ENCODE measurements around the gene MOCS3. TPM values are rescaled to one million over a fixed set of nuclear protein-coding genes. Genes with fewer than 3 reads are reported as not detected.

Gene MOCS3
- total RNA-seq, 6 donors from 2014 or later = 1.6 to 5.3 (median 4.4) TPM

DNA sequence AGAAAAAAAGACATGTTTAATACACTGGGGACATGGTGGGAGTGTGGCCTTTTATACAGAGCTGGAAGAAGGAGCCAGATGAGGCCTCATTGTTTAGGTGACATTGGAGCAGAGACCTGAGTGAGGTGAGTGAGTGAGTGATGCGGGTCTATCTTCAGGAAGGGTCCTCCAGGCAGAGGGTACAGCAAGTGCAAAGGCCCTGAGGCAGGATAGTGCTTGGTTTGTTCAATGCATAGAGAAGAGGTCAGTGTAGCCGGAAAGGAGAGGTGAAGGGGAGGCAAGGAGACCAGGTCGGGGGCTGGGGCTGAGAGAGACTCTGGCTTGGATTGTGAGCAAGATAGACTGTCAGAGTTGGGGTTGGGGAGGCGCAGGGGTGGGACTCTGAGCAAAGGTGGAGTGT lies 40.7 kb downstream of the MOCS3 start:
- H3K9me3 ChIP-seq = no peaks in the 10 kb centered on the region
- DNase-seq (no peak), ATAC-seq (ENCODE audit: low FRiP score in 2 of 2) (no peak)
- WGBS, 2 donors = 84 to 87% methylated on average over 4 of the region's 4 CpGs
- H3K4me3 ChIP-seq = no peak overlapping the region
- no peak overlapping the region for H3K27ac ChIP-seq
- no peaks in the 10 kb centered on the region for H3K36me3 ChIP-seq
- no peaks in the 10 kb centered on the region for H3K4me1 ChIP-seq
- TF ChIP-seq POLR2AphosphoS5 (IDR thresholded peaks at IDR 0.05) (no peak), POLR2A (IDR thresholded peaks at IDR 0.05) (no peak)
- TF ChIP-seq, protein P1, sequence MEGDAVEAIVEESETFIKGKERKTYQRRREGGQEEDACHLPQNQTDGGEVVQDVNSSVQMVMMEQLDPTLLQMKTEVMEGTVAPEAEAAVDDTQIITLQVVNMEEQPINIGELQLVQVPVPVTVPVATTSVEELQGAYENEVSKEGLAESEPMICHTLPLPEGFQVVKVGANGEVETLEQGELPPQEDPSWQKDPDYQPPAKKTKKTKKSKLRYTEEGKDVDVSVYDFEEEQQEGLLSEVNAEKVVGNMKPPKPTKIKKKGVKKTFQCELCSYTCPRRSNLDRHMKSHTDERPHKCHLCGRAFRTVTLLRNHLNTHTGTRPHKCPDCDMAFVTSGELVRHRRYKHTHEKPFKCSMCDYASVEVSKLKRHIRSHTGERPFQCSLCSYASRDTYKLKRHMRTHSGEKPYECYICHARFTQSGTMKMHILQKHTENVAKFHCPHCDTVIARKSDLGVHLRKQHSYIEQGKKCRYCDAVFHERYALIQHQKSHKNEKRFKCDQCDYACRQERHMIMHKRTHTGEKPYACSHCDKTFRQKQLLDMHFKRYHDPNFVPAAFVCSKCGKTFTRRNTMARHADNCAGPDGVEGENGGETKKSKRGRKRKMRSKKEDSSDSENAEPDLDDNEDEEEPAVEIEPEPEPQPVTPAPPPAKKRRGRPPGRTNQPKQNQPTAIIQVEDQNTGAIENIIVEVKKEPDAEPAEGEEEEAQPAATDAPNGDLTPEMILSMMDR (IDR thresholded peaks at IDR 0.05) = no peak
- H3K27me3 ChIP-seq = no peaks in the 10 kb centered on the region

DNA sequence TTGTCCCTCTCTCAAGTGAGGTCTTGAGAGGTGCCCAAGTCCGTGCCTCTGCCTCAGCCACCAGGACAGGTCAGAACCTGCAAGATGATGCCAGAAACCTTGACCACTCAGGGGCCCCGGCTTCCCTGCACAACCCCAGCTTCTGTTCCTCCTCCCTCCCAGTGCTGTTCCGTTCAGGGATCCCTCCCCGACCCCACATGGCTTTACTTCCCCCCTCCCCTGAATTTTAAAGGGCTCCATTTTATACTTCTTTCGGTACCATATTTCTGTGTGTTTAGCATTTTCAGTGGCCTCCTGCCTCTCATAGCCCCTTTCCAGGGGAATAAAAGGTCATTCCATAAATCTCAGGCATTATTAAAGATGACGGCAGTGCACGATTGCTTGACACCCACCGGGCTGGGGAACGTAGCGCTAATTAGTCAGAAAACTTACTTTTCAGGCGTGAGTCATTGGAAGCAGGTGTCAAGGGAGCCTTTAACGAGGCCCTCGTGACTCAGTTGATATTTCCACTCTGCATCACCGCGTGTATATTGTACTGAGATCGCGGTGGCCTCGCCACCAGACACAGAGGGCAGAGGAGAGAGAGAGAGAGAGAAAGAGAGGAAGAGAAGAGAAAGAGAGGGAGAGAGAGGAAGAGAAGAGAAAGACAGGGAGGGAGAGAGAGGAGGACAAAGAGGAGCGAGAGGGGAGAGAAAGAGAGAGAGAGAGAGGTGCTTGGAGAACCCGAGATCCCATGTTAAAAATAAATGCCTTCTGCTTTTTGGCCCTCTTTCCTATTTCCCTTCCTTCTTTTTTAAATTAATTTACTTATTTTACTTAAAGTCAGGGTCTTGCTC lies 43.0 kb downstream of the MOCS3 start:
- TF ChIP-seq, protein P1 (IDR thresholded peaks at IDR 0.05) = no peak
- no peak for TF ChIP-seq POLR2AphosphoS5 (IDR thresholded peaks at IDR 0.05)
- no peak for TF ChIP-seq POLR2A (IDR thresholded peaks at IDR 0.05)
- TF ChIP-seq EP300 (IDR thresholded peaks at IDR 0.05) = no peak
- 78 to 83% methylated on average over 20 of the region's 20 CpGs for WGBS, 2 donors
- H3K4me1 ChIP-seq = no peaks in the 10 kb centered on the region
- no peak overlapping the region for H3K4me3 ChIP-seq
- H3K27me3 ChIP-seq = no peaks in the 10 kb centered on the region
- no peaks in the 10 kb centered on the region for H3K36me3 ChIP-seq
- no peak for DNase-seq
- H3K9me3 ChIP-seq = no peaks in the 10 kb centered on the region
- no peak overlapping the region for H3K27ac ChIP-seq
- ATAC-seq (ENCODE audit: low FRiP score in 2 of 2) = no peak

DNA sequence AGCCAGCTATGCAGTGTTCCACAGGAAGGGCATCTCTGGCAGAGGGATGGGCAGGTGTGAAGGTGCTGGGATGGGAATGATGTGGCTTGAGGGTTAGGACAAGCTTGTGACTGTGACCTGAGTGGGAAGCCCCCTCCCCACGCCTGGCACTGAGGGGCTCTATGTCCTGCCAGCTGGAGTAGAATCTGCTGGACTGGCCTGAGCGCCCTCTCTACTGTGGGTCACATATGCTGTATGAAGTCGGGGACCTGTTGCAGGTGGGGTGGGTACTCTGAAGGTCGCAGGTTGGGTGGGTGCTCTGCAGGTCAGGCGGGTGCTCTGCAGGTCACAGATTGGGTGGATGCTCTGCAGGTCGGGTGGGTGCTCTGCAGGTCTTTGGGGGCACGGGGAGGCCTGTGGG lies 44.0 kb downstream of the MOCS3 start:
- Histone ChIP-seq H3K4me1 (no peaks in the 10 kb centered on the region), H3K9me3 (no peaks in the 10 kb centered on the region), H3K27ac (no peak overlapping the region), H3K27me3 (no peaks in the 10 kb centered on the region), H3K4me3 (no peak overlapping the region), H3K36me3 (no peaks in the 10 kb centered on the region)
- DNase-seq (no peak), ATAC-seq (ENCODE audit: low FRiP score in 2 of 2) (no peak)
- TF ChIP-seq EP300 (IDR thresholded peaks at IDR 0.05) (no peak), POLR2AphosphoS5 (IDR thresholded peaks at IDR 0.05) (no peak), POLR2A (IDR thresholded peaks at IDR 0.05) (no peak)
- TF ChIP-seq, protein P1 (IDR thresholded peaks at IDR 0.05) = no peak
- 56 to 71% methylated on average over 1 to 7 of the region's 7 CpGs for WGBS, 2 donors

GRCh38 chr20:51003753-51004152 lies 45.1 kb downstream of the MOCS3 start:
- 79 to 81% methylated on average over 21 of the region's 21 CpGs for WGBS, 2 donors
- Histone ChIP-seq H3K9me3 (no peaks in the 10 kb centered on the region), H3K4me1 (no peaks in the 10 kb centered on the region), H3K36me3 (no peaks in the 10 kb centered on the region), H3K27me3 (no peaks in the 10 kb centered on the region), H3K27ac (no peak overlapping the region), H3K4me3 (no peak overlapping the region)
- ATAC-seq (ENCODE audit: low FRiP score in 2 of 2) (no peak), DNase-seq (no peak)
- TF ChIP-seq, protein P1 (IDR thresholded peaks at IDR 0.05) = no peak
- TF ChIP-seq EP300 (IDR thresholded peaks at IDR 0.05) = no peak
- no peak for TF ChIP-seq POLR2A (IDR thresholded peaks at IDR 0.05)
- no peak for TF ChIP-seq POLR2AphosphoS5 (IDR thresholded peaks at IDR 0.05)

- peak in 1 of 2 donors; percentile 81 for DNase-seq
- Histone ChIP-seq H3K9me3 (no peaks in the 10 kb centered on the region), H3K4me1 (no peaks in the 10 kb centered on the region), H3K4me3 (no peak overlapping the region), H3K27me3 (no peaks in the 10 kb centered on the region), H3K36me3 (no peaks in the 10 kb centered on the region), H3K27ac (no peak overlapping the region)
- no peak for ATAC-seq (ENCODE audit: low FRiP score in 2 of 2)
- 89 to 92% methylated on average over 14 to 43 of the region's 44 CpGs for WGBS, 2 donors
- TF ChIP-seq EP300 (IDR thresholded peaks at IDR 0.05) (no peak), POLR2AphosphoS5 (IDR thresholded peaks at IDR 0.05) (no peak), POLR2A (IDR thresholded peaks at IDR 0.05) (no peak)
- TF ChIP-seq, protein P1 (IDR thresholded peaks at IDR 0.05) = no peak
Measured at GRCh38 chr20:51004305-51004727, 45.7 kb downstream of the MOCS3 start.
